ENCODE data around the gene PROSER2.

The PROSER2 gene

DNA sequence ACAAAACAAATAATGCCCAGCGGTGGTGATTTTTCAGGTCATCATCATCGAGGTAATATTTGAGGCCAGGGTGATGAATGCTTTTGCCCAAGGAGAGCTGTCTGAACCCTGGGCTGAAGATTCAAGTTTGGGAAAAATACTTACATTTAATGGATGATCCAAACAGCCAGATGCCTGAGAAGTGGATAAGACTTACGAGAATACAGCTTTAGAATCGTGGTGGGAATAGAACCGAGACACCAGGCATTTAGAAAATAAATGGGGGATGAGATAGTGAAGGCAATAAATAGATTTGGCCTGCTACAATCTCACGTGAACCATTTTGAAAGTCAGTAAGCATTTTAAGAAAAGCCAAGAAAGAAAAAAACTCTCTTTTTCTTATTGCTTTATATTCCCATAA lies 12.2 kb upstream of the PROSER2 start:
- no peak for TF ChIP-seq EZH2phosphoT487 (IDR thresholded peaks at IDR 0.05; ENCODE audit: low read depth)
- TF ChIP-seq, protein P1, sequence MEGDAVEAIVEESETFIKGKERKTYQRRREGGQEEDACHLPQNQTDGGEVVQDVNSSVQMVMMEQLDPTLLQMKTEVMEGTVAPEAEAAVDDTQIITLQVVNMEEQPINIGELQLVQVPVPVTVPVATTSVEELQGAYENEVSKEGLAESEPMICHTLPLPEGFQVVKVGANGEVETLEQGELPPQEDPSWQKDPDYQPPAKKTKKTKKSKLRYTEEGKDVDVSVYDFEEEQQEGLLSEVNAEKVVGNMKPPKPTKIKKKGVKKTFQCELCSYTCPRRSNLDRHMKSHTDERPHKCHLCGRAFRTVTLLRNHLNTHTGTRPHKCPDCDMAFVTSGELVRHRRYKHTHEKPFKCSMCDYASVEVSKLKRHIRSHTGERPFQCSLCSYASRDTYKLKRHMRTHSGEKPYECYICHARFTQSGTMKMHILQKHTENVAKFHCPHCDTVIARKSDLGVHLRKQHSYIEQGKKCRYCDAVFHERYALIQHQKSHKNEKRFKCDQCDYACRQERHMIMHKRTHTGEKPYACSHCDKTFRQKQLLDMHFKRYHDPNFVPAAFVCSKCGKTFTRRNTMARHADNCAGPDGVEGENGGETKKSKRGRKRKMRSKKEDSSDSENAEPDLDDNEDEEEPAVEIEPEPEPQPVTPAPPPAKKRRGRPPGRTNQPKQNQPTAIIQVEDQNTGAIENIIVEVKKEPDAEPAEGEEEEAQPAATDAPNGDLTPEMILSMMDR (IDR thresholded peaks at IDR 0.05; ENCODE audit: low read depth, low read length): no peak
- peaks cover 6% of the 10 kb centered on the region; the same call in 1 of the 2 replicates for H3K27me3 ChIP-seq (ENCODE audit: low read depth, low read length)
- no peaks in the 10 kb centered on the region for H3K36me3 ChIP-seq (replicated peaks; ENCODE audit: low read depth, low read length)
- H3K27ac ChIP-seq (ENCODE audit: low read length): no peak overlapping the region
- H3K9me3 ChIP-seq (ENCODE audit: insufficient read depth, low read length): no peaks in the 10 kb centered on the region
- no peak overlapping the region for H3K9ac ChIP-seq (ENCODE audit: low read length)
- no peak overlapping the region for H3K4me2 ChIP-seq (ENCODE audit: low read length)
- H3K4me1 ChIP-seq (ENCODE audit: low read length): no peaks in the 10 kb centered on the region
- no peaks in the 10 kb centered on the region for H4K20me1 ChIP-seq (ENCODE audit: insufficient read depth, low read length)
- H2AFZ ChIP-seq (ENCODE audit: low read depth, low read length): no peak overlapping the region
- H3K4me3 ChIP-seq (ENCODE audit: low read length): no peak overlapping the region
- H3K79me2 ChIP-seq (ENCODE audit: low read length): no peaks in the 10 kb centered on the region

DNA sequence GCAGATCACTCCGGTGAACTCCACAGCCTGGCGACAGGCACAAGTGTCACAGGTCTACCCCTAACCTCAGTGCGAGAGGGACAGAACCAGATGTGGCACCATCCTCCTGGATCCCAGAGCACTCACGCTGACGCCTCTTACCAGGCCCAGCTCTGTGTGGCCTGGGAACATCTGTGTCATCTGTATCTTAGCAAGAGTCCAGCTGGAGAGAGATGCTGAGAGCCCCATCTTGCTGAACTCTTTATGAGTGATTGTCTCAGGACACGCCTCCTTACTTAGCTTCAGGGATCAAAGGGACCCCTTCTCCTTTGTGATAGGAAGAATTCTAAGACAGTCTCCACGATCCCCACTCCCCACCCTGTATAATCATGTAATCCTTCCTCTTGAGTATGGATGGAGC lies 10.0 kb upstream of the PROSER2 start:
- no peaks in the 10 kb centered on the region for H3K27me3 ChIP-seq (ENCODE audit: low read depth, low read length)
- TF ChIP-seq, protein P1 (IDR thresholded peaks at IDR 0.05; ENCODE audit: low read depth, low read length): no peak
- no peak for TF ChIP-seq EZH2phosphoT487 (IDR thresholded peaks at IDR 0.05; ENCODE audit: low read depth)
- H3K4me1 ChIP-seq (ENCODE audit: low read length): no peaks in the 10 kb centered on the region
- no peaks in the 10 kb centered on the region for H3K79me2 ChIP-seq (ENCODE audit: low read length)
- H3K27ac ChIP-seq (ENCODE audit: low read length): no peak overlapping the region
- no peaks in the 10 kb centered on the region for H4K20me1 ChIP-seq (ENCODE audit: insufficient read depth, low read length)
- no peaks in the 10 kb centered on the region for H3K9me3 ChIP-seq (ENCODE audit: insufficient read depth, low read length)
- no peak overlapping the region for H3K4me3 ChIP-seq (ENCODE audit: low read length)
- H3K4me2 ChIP-seq (ENCODE audit: low read length): no peak overlapping the region
- no peaks in the 10 kb centered on the region for H3K36me3 ChIP-seq (replicated peaks; ENCODE audit: low read depth, low read length)
- no peak overlapping the region for H2AFZ ChIP-seq (ENCODE audit: low read depth, low read length)
- H3K9ac ChIP-seq (ENCODE audit: low read length): no peak overlapping the region

DNA sequence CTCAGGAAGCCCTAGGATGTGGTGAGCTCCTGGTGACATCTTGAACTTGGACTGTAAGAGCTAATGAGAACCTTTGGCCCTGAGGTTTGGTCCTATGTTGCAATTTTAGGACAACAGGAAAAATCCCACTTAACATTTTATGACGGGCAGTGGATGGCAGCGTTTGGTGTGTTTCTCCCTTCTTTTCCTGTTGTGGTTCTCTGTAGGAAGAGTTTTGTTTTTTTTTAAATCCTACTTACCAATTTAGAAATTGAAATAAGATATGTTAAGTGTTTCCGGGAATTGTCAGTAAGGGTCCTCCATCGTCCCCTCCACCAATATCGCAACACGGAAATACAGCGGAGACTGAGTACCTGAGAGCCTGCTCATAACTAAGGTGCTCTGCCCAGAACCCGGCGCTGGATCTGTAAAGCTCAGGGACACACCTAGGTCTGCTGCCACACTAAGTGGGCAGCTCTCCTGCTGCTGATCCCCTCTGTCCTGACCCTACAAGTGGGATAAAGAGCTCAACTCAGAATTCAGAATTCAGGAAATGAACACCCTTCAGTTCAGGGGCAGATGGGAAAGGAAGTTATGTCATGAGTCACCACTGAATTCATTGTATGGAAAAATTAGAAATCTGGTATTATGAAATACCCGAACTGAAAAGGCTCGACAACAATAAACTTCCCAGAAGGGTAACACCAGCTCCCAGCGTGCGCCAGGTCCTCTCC lies 9.1 kb upstream of the PROSER2 start:
- H3K9me3 ChIP-seq (ENCODE audit: insufficient read depth, low read length): no peaks in the 10 kb centered on the region
- no peaks in the 10 kb centered on the region for H3K79me2 ChIP-seq (ENCODE audit: low read length)
- H3K27me3 ChIP-seq (ENCODE audit: low read depth, low read length): no peaks in the 10 kb centered on the region
- H3K4me1 ChIP-seq (ENCODE audit: low read length): no peaks in the 10 kb centered on the region
- TF ChIP-seq, protein P1 (IDR thresholded peaks at IDR 0.05; ENCODE audit: low read depth, low read length): no peak
- no peak for TF ChIP-seq EZH2phosphoT487 (IDR thresholded peaks at IDR 0.05; ENCODE audit: low read depth)
- H3K36me3 ChIP-seq (replicated peaks; ENCODE audit: low read depth, low read length): no peaks in the 10 kb centered on the region
- H4K20me1 ChIP-seq (ENCODE audit: insufficient read depth, low read length): no peaks in the 10 kb centered on the region
- H3K4me3 ChIP-seq (ENCODE audit: low read length): no peak overlapping the region
- no peak overlapping the region for H3K27ac ChIP-seq (ENCODE audit: low read length)
- no peak overlapping the region for H2AFZ ChIP-seq (ENCODE audit: low read depth, low read length)
- H3K9ac ChIP-seq (ENCODE audit: low read length): no peak overlapping the region
- H3K4me2 ChIP-seq (ENCODE audit: low read length): no peak overlapping the region

DNA sequence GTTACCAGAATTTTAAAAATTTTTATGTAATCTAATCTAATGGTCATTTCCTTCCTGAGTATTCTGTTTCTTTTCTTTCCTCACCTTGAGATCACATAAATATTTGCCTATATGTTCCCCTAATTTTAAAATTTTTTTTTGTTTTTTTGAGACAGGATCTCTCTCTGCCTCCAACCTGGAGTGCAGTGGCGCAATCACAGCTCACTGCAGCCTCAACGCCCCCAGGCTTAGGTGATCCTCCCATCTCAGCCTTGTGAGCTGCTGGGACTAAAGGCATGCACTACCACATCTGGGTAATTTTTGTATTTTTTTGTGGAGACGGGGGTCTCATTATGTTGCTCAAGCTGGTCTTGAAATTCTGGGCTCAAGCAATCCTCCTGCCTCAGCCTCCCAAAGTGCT lies 4.1 kb upstream of the PROSER2 start:
- no peaks in the 10 kb centered on the region for H3K4me1 ChIP-seq (ENCODE audit: low read length)
- H2AFZ ChIP-seq (ENCODE audit: low read depth, low read length): no peak overlapping the region
- H3K9me3 ChIP-seq (ENCODE audit: insufficient read depth, low read length): no peaks in the 10 kb centered on the region
- H3K36me3 ChIP-seq (replicated peaks; ENCODE audit: low read depth, low read length): no peaks in the 10 kb centered on the region
- no peak overlapping the region for H3K9ac ChIP-seq (ENCODE audit: low read length)
- H4K20me1 ChIP-seq (ENCODE audit: insufficient read depth, low read length): no peaks in the 10 kb centered on the region
- no peak overlapping the region for H3K4me3 ChIP-seq (ENCODE audit: low read length)
- H3K27ac ChIP-seq (ENCODE audit: low read length): no peak overlapping the region
- no peaks in the 10 kb centered on the region for H3K27me3 ChIP-seq (ENCODE audit: low read depth, low read length)
- H3K79me2 ChIP-seq (ENCODE audit: low read length): no peaks in the 10 kb centered on the region
- H3K4me2 ChIP-seq (ENCODE audit: low read length): peak overlapping the region; percentile 56
- TF ChIP-seq, protein P1 (IDR thresholded peaks at IDR 0.05; ENCODE audit: low read depth, low read length): no peak
- TF ChIP-seq EZH2phosphoT487 (IDR thresholded peaks at IDR 0.05; ENCODE audit: low read depth): no peak

All from OCI-LY3 (cell line).